22Rv1 (cell line): ENCODE results near the gene POFUT2.

Experiments used
- ZFX ChIP-seq: fragments of 450-650 bp; IDR thresholded peaks from 2 replicates; pipeline ENCODE4 v1.6.1; 2017; ENCODE audit warnings: antibody characterized with exemption, borderline replicate concordance
- TF ChIP-seq, protein P1 (sequence below): fragments of 450-650 bp; IDR thresholded peaks from 2 replicates; pipeline ENCODE4 v1.5.1; 2017; ENCODE audit warnings: mild to moderate bottlenecking

DNA sequence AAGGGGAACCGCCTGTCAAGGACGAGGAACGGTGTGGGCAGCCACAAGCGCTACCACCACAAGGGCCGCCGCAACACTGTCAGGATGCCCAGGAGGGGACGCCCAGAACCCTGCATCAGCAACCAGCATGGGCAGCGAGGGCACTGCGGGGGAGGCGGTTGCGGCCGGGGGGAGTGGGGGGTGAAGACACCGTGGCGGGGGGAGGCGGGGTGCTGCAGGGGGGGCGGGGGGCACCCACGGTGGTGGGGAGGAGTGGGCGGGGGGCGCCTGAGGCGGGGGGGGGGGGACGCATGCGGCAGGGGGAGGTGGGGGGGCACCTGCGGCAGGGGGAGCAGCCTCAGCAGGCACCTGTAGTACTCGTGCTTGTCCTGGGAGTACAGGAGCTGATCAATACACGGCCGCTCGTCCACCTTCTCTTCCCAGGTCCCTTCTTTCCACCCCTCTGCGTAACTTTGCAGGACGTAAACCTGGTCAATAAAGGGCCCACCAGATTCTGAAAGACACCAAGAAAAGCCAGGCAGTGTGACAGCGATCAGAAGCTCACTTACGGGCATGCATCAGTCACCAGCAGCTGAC, 4.6 kb downstream of the POFUT2 start:
- TF ChIP-seq, protein P1, sequence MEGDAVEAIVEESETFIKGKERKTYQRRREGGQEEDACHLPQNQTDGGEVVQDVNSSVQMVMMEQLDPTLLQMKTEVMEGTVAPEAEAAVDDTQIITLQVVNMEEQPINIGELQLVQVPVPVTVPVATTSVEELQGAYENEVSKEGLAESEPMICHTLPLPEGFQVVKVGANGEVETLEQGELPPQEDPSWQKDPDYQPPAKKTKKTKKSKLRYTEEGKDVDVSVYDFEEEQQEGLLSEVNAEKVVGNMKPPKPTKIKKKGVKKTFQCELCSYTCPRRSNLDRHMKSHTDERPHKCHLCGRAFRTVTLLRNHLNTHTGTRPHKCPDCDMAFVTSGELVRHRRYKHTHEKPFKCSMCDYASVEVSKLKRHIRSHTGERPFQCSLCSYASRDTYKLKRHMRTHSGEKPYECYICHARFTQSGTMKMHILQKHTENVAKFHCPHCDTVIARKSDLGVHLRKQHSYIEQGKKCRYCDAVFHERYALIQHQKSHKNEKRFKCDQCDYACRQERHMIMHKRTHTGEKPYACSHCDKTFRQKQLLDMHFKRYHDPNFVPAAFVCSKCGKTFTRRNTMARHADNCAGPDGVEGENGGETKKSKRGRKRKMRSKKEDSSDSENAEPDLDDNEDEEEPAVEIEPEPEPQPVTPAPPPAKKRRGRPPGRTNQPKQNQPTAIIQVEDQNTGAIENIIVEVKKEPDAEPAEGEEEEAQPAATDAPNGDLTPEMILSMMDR, result no peak
- no peak for TF ChIP-seq ZFX
